ENCODE results near the gene BEST4. TPM values are rescaled to one million over a fixed set of nuclear protein-coding genes. Genes with fewer than 3 reads are reported as not detected.

The BEST4 gene
- total and polyA plus RNA-seq, 2 of the 13 experiments (the other 11 are each of a cell fraction or from before 2014, with no cell fraction given), result 0.77 to 1.4 TPM

DNA sequence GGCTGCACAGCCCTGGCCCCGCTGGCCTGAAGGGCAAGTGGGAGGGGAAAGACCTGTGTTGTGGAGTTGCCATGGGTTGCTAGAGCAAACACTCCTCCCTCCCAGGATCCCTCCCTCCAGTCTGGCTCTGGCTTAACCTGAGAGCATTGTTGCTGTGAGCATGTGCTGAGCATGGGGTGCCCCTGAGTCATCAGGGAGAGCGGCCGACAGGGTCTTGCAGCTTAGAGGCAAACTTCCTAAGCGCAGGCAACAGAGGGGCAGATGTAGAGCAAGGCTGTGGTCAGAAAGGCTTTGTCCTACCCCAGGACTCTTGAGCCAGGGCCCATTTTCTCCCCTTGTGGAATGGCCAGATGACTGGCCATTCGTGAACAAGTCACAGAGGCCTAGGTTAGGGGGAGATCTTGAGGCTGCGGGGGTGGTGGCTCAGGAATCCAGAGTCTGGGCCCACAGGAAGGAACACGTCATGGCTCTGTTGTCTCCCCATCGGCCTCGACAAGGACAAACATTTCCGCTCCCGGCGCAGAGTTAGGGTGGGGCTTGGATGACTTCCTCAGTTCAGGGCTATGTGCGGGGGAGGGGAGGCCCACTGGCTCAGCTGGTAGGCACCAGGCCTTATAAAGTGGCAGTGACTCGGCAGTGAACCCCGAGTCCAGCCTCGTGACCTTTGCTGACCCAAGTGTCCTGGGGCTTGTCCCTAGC lies 19.5 kb upstream of the BEST4 start:
- H4K20me1 ChIP-seq (ENCODE audit: insufficient read depth, low read length), result no peaks in the 10 kb centered on the region
- H3K27ac ChIP-seq (ENCODE audit: extremely low read length, insufficient read depth, low read length), result peak overlapping the region; percentile 100
- H3K4me1 ChIP-seq (ENCODE audit: insufficient read depth, low read length), result peaks cover 73% of the 10 kb centered on the region
- H3K79me2 ChIP-seq (ENCODE audit: insufficient read depth, low read length), result peaks cover 11% of the 10 kb centered on the region
- ChIA-PET CTCF (ENCODE audit: low intra/inter-chr PET ratio, low total read pairs) (no interaction called here), POLR2A (interaction anchor here (0.8 to 12.9 kb wide), 18 partner anchors 9 to 693 kb away, joined by 3 to 570 read pairs (median 21); partner anchors contain the start of genes BEST4, EIF2B3, HECTD3 and MMACHC)
- H3K9ac ChIP-seq (ENCODE audit: insufficient read depth, low read depth, low read length), result peak overlapping the region; percentile 99
- intact Hi-C loops (cut with micrococcal nuclease; ENCODE audit: unreplicated experiment), result loop anchor here (2.0 kb wide), 2 partner anchors 15 to 19 kb away; no protein-coding TSS in a partner anchor
- H3K4me3 ChIP-seq (replicated peaks in 1 of 3; ENCODE audit: insufficient read depth in 1 of 3, low read depth in 2 of 3, low read length in 3 of 3), result peak overlapping the region; percentile 70 to 87 (median 78); a peak in 5 of 6 replicates
- no peak overlapping the region for H2AFZ ChIP-seq (ENCODE audit: low read length)
- TSS peak; percentile 30 for BruUV-seq (replicated peaks)
- no peaks in the 10 kb centered on the region for H3K9me3 ChIP-seq (ENCODE audit: low read length)
- peak; percentile 83 for ATAC-seq
- WGBS (ENCODE audit: low lambda C conversion rate), result 0% methylated on average over 3 of the region's 16 CpGs
- peak; percentile 98 for DNase-seq (ENCODE audit: low spot score)
- in situ Hi-C loops (cut with HindIII; ENCODE audit: extremely low pct_ligation_motif_present, low pct_unique_long_range_greater_than_20kb), result no loop called here
- H3K36me3 ChIP-seq (replicated peaks in 1 of 2; ENCODE audit: control insufficient read depth in 1 of 2, insufficient read depth in 2 of 2, low read length in 2 of 2), result peaks cover 5 to 33% of the 10 kb centered on the region in 2 experiments; a peak in 3 of 5 replicates
- H3K27me3 ChIP-seq (ENCODE audit: control insufficient read depth in 1 of 2, insufficient read depth in 2 of 2, low read length in 2 of 2), result no peaks in the 10 kb centered on the region
- peak overlapping the region; percentile 98 for H3K4me2 ChIP-seq (ENCODE audit: low read depth, low read length)
- FAIRE-seq, result peak; percentile 97
- 0 out of 2 replicates have a peak, but pooled peaks have one; percentile 69 for TF ChIP-seq PAX8 (CRISPR knock-in tag; IDR thresholded peaks at IDR 0.05; ENCODE audit: borderline replicate concordance)
- no peak for TF ChIP-seq ATM (IDR thresholded peaks at IDR 0.05; ENCODE audit: borderline replicate concordance)
- TF ChIP-seq, protein P1, sequence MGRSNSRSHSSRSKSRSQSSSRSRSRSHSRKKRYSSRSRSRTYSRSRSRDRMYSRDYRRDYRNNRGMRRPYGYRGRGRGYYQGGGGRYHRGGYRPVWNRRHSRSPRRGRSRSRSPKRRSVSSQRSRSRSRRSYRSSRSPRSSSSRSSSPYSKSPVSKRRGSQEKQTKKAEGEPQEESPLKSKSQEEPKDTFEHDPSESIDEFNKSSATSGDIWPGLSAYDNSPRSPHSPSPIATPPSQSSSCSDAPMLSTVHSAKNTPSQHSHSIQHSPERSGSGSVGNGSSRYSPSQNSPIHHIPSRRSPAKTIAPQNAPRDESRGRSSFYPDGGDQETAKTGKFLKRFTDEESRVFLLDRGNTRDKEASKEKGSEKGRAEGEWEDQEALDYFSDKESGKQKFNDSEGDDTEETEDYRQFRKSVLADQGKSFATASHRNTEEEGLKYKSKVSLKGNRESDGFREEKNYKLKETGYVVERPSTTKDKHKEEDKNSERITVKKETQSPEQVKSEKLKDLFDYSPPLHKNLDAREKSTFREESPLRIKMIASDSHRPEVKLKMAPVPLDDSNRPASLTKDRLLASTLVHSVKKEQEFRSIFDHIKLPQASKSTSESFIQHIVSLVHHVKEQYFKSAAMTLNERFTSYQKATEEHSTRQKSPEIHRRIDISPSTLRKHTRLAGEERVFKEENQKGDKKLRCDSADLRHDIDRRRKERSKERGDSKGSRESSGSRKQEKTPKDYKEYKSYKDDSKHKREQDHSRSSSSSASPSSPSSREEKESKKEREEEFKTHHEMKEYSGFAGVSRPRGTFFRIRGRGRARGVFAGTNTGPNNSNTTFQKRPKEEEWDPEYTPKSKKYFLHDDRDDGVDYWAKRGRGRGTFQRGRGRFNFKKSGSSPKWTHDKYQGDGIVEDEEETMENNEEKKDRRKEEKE (IDR thresholded peaks at IDR 0.05), result no peak
- peak; percentile 75; the same call in 1 of the 2 replicates for TF ChIP-seq PITX1 (CRISPR knock-in tag; IDR thresholded peaks at IDR 0.05)
- peak; percentile 83 for TF ChIP-seq POLR2G (IDR thresholded peaks at IDR 0.05; ENCODE audit: low read depth, low read length)
- no peak for TF ChIP-seq PCBP2 (optimal IDR thresholded peaks at IDR 0.05; ENCODE audit: low read depth, low read length, poor library complexity, severe bottlenecking)
- TF ChIP-seq KLF12 (CRISPR knock-in tag; IDR thresholded peaks at IDR 0.05; ENCODE audit: borderline replicate concordance), result no peak; the same call in 1 of the 2 replicates
- peak; percentile 45; the same call in 1 of the 2 replicates for TF ChIP-seq ZNF326 (CRISPR knock-in tag; IDR thresholded peaks at IDR 0.05; ENCODE audit: borderline replicate concordance)
- TF ChIP-seq ZNF30 (CRISPR knock-in tag; IDR thresholded peaks at IDR 0.05), result peak; percentile 41; the same call in 1 of the 2 replicates
- no peak for TF ChIP-seq SNRNP70 (IDR thresholded peaks at IDR 0.05; ENCODE audit: low read depth, low read length)
- TF ChIP-seq PRDM4 (CRISPR knock-in tag; IDR thresholded peaks at IDR 0.05; ENCODE audit: borderline replicate concordance), result no peak
- 0 out of 2 replicates have a peak, but pooled peaks have one; percentile 49 for TF ChIP-seq KLF13 (CRISPR knock-in tag; IDR thresholded peaks at IDR 0.05)
- TF ChIP-seq ZNF672 (CRISPR knock-in tag; IDR thresholded peaks at IDR 0.05), result no peak
- peak; percentile 87 for TF ChIP-seq ZNF782 (CRISPR knock-in tag; IDR thresholded peaks at IDR 0.05; ENCODE audit: borderline replicate concordance)
- peak; percentile 35; the same call in 1 of the 2 replicates for TF ChIP-seq SIN3B (IDR thresholded peaks at IDR 0.05; ENCODE audit: low read length)
- TF ChIP-seq MAFG (CRISPR knock-in tag; IDR thresholded peaks at IDR 0.05), result no peak
- no peak for TF ChIP-seq ARNT (IDR thresholded peaks at IDR 0.05)
- 0 out of 2 replicates have a peak, but pooled peaks have one; percentile 11 for TF ChIP-seq ETV6 (CRISPR knock-in tag; conservative IDR thresholded peaks at IDR 0.05)
- TF ChIP-seq ZNF510 (CRISPR knock-in tag; IDR thresholded peaks at IDR 0.05; ENCODE audit: low read depth), result peak; percentile 18; the same call in 1 of the 2 replicates
- TF ChIP-seq KMT2B (CRISPR knock-in tag; IDR thresholded peaks at IDR 0.05), result no peak; the same call in 1 of the 2 replicates

All from HepG2 (cell line).